GM18909 (cell line): Measurements from ENCODE around the gene RNF213.
"Not testable (repeated sequence)": the region's sequence is repeated elsewhere in the genome, so short reads cannot be mapped to it uniquely, and the experiment has no call there.

ENCODE experiments used
- ATAC-seq: cut with Tn5 transposase; IDR thresholded peaks from one replicate; pipeline ENCODE4 v1.9.1; 2021; ENCODE audit warnings: mild to moderate bottlenecking; ENCODE audit not compliant: unreplicated experiment, poor library complexity

The RNF213 gene

GRCh38 chr17:80248894-80249710 lies 11.6 kb upstream of the RNF213 start:
- no peak for ATAC-seq

GRCh38 chr17:80251966-80252365 lies 8.7 kb upstream of the RNF213 start:
- no peak for ATAC-seq

GRCh38 chr17:80252871-80253270 lies 7.8 kb upstream of the RNF213 start:
- ATAC-seq = no peak

GRCh38 chr17:80253631-80254395 lies 6.8 kb upstream of the RNF213 start:
- ATAC-seq = no peak

GRCh38 chr17:80254396-80255251 lies 6.0 kb upstream of the RNF213 start:
- peak; percentile 60 for ATAC-seq

GRCh38 chr17:80256034-80256350 lies 4.7 kb upstream of the RNF213 start:
- ATAC-seq = no peak

GRCh38 chr17:80257716-80258213 lies 2.9 kb upstream of the RNF213 start:
- no peak for ATAC-seq

- not testable (repeated sequence) for ATAC-seq
These were observed 2.4 kb upstream of the RNF213 start for GRCh38 chr17:80258296-80258695.

GRCh38 chr17:80259457-80260068 lies 1.1 kb upstream of the RNF213 start:
- no peak for ATAC-seq

- ATAC-seq = peak; percentile 39
These were observed 550 bp upstream of the RNF213 start for GRCh38 chr17:80260069-80260535.

GRCh38 chr17:80261159-80261894 lies 675 bp downstream of the RNF213 start:
- ATAC-seq = no peak

- ATAC-seq = no peak
These were observed 1.2 kb downstream of the RNF213 start for GRCh38 chr17:80261895-80262279.

GRCh38 chr17:80262291-80262690 lies 1.6 kb downstream of the RNF213 start:
- ATAC-seq = no peak

GRCh38 chr17:80262775-80263244 lies 2.2 kb downstream of the RNF213 start:
- peak; percentile 1 for ATAC-seq

- peak; percentile 40 for ATAC-seq
These were observed 2.9 kb downstream of the RNF213 start for GRCh38 chr17:80263253-80264204.

- no peak for ATAC-seq
These were observed 3.8 kb downstream of the RNF213 start for GRCh38 chr17:80264205-80265075.
